GM23338 (cell line): ENCODE data around the gene ANP32E. TPM values are rescaled to one million over a fixed set of nuclear protein-coding genes. Genes with fewer than 3 reads are reported as not detected.

Experiments
- ATAC-seq: fragments of 200-7000 bp; cut with Tn5 transposase; 3 replicates; pipeline ENCODE4 v1.9.1; 2020
- DNase-seq: peaks from one replicate; pipeline ENCODE4 v3.0.0-alpha.2; 2015; ENCODE audit warnings: low spot score
- H2AFZ ChIP-seq: fragments of 200-600 bp; sonication (generic); 2 replicates; pipeline ENCODE4 v1.8.0; 2016; ENCODE audit warnings: antibody characterized with exemption, mild to moderate bottlenecking, moderate library complexity
- H3F3A ChIP-seq: fragments of 200-600 bp; sonication (generic); replicated peaks from 2 replicates; pipeline ENCODE4 v1.8.0; 2017; ENCODE audit warnings: antibody characterized with exemption, mixed run types, low read depth
- H3K27ac ChIP-seq: fragments of 200-600 bp; sonication (generic); 2 replicates; pipeline ENCODE4 v1.6.1; 2016; ENCODE audit warnings: low read depth
- H3K27me3 ChIP-seq: fragments of 200-600 bp; sonication (generic); 2 replicates; pipeline ENCODE4 v1.8.0; 2016; ENCODE audit warnings: mild to moderate bottlenecking, mixed run types, moderate library complexity; ENCODE audit not compliant: insufficient read depth
- H3K36me3 ChIP-seq: fragments of 200-600 bp; sonication (generic); 2 replicates; pipeline ENCODE4 v1.8.0; 2016; ENCODE audit warnings: mild to moderate bottlenecking; ENCODE audit not compliant: insufficient read depth
- H3K4me1 ChIP-seq: fragments of 200-600 bp; sonication (generic); 2 replicates; pipeline ENCODE4 v1.8.0; 2016; ENCODE audit warnings: mild to moderate bottlenecking, moderate library complexity; ENCODE audit not compliant: insufficient read depth
- H3K4me2 ChIP-seq: fragments of 200-600 bp; sonication (generic); 2 replicates; pipeline ENCODE4 v1.7.1; 2017; ENCODE audit warnings: mixed run types
- H3K4me3 ChIP-seq: fragments of 200-600 bp; sonication (generic); 2 replicates; pipeline ENCODE4 v1.6.1; 2016; ENCODE audit warnings: mixed run types
- H3K79me2 ChIP-seq: fragments of 200-600 bp; sonication (generic); replicated peaks from 2 replicates; pipeline ENCODE4 v1.8.0; 2017; ENCODE audit warnings: mild to moderate bottlenecking; ENCODE audit not compliant: insufficient read depth
- H3K9me2 ChIP-seq: fragments of 200-600 bp; sonication (generic); 2 replicates; pipeline ENCODE4 v1.8.0; 2017; ENCODE audit not compliant: insufficient read depth
- H4K20me1 ChIP-seq: fragments of 200-600 bp; sonication (generic); replicated peaks from 2 replicates; pipeline ENCODE4 v1.8.0; 2017; ENCODE audit warnings: mild to moderate bottlenecking; ENCODE audit not compliant: insufficient read depth
- H3K27ac Mint-ChIP-seq: 2 replicates; pipeline ENCODE4 v1.8.0; 2020; ENCODE audit warnings: inconsistent platforms, mild to moderate bottlenecking, moderate library complexity, mixed read lengths
- H3K27me3 Mint-ChIP-seq: 3 replicates; pipeline ENCODE4 v1.8.0; 2022; ENCODE audit warnings: low read depth, mild to moderate bottlenecking, moderate library complexity, mixed read lengths, inconsistent platforms; ENCODE audit not compliant: insufficient read depth, poor library complexity
- H3K36me3 Mint-ChIP-seq: 3 replicates; pipeline ENCODE4 v1.8.0; 2021; ENCODE audit warnings: low read depth, mild to moderate bottlenecking, inconsistent platforms, moderate library complexity, mixed read lengths
- H3K4me1 Mint-ChIP-seq: 3 replicates; pipeline ENCODE4 v1.8.0; 2020; ENCODE audit warnings: mild to moderate bottlenecking, inconsistent platforms, mixed read lengths
- H3K4me3 Mint-ChIP-seq: 3 replicates; pipeline ENCODE4 v1.8.0; 2021; ENCODE audit warnings: moderate library complexity, mild to moderate bottlenecking, inconsistent platforms, mixed read lengths
- H3K9me3 Mint-ChIP-seq: 3 replicates; pipeline ENCODE4 v1.8.0; 2020; ENCODE audit warnings: moderate library complexity, mild to moderate bottlenecking, inconsistent platforms, mixed read lengths
- CREB1 ChIP-seq: fragments of 250-450 bp; sonication (Bioruptor Pico); IDR thresholded peaks from 2 replicates; pipeline ENCODE4 v1.5.0; 2020; ENCODE audit warnings: low read depth, mild to moderate bottlenecking, moderate library complexity
- EZH2 ChIP-seq: fragments of 200-600 bp; sonication (generic); IDR thresholded peaks from one replicate; pipeline ENCODE4 v1.8.0; 2017; ENCODE audit warnings: antibody characterized with exemption, mild to moderate bottlenecking, low read depth; ENCODE audit not compliant: unreplicated experiment
- EZH2phosphoT487 ChIP-seq: fragments of 200-600 bp; sonication (generic); IDR thresholded peaks from one replicate; pipeline ENCODE4 v1.8.1; 2018; ENCODE audit warnings: antibody characterized with exemption; ENCODE audit not compliant: unreplicated experiment
- JUNB ChIP-seq: IDR thresholded peaks from one replicate; pipeline ENCODE4 v1.6.1; 2016; ENCODE audit warnings: antibody characterized with exemption; ENCODE audit not compliant: unreplicated experiment
- NANOG ChIP-seq: IDR thresholded peaks from 2 replicates; pipeline ENCODE4 v1.6.1; 2016; ENCODE audit warnings: antibody characterized with exemption, borderline replicate concordance
- POLR2AphosphoS5 ChIP-seq: IDR thresholded peaks from 2 replicates; pipeline ENCODE4 v1.6.1; 2016; ENCODE audit warnings: antibody characterized with exemption, low read depth
- STAT1 ChIP-seq: IDR thresholded peaks from one replicate; pipeline ENCODE4 v1.6.1; 2016; ENCODE audit warnings: antibody characterized with exemption; ENCODE audit not compliant: unreplicated experiment
- ZNF114 ChIP-seq: fragments of 250-450 bp; sonication (Bioruptor Pico); IDR thresholded peaks from 2 replicates; pipeline ENCODE4 v1.5.0; 2020; ENCODE audit warnings: mild to moderate bottlenecking, moderate library complexity
- ZNF331 ChIP-seq: fragments of 250-450 bp; sonication (Bioruptor Pico); IDR thresholded peaks from 2 replicates; pipeline ENCODE4 v1.5.0; 2020; ENCODE audit warnings: low read depth, mild to moderate bottlenecking, moderate library complexity
- polyA plus RNA-seq: library from polyadenylated mRNA; unstranded; fragments of >200 nt; fragmentation: Nextera tagmentation; extraction: Ambion mirVana; gene quantifications from 2 replicates; pipeline ENCODE4 v1.2.1, GENCODE V29; 2016
- total RNA-seq: library from RNA; depleted of rRNA; stranded (reverse); fragments of >200 nt; shearing (Covaris generic); gene quantifications from 2 replicates; pipeline ENCODE4 v1.2.3, GENCODE V29; 2014
- TF ChIP-seq, protein P1 (sequence below): IDR thresholded peaks from one replicate; pipeline ENCODE4 v1.6.1; 2018; ENCODE audit warnings: antibody characterized with exemption; ENCODE audit not compliant: unreplicated experiment
- TF ChIP-seq, protein P2 (sequence below): IDR thresholded peaks from 2 replicates; pipeline ENCODE4 v1.6.1; 2016; ENCODE audit warnings: antibody characterized with exemption
- TF ChIP-seq, protein P3 (sequence below), 2 experiments: fragments of 200-600 bp in 1 of 2; sonication (generic) in 1 of 2; conservative IDR thresholded peaks; 2 replicates each; pipeline versions ENCODE4 v1.5.1 to v1.6.1; 2016 to 2017; ENCODE audit warnings: antibody characterized with exemption in 2 of 2, low read depth in 2 of 2, mild to moderate bottlenecking in 2 of 2, moderate library complexity in 1 of 2
- TF ChIP-seq, protein P4 (sequence below): fragments of 250-450 bp; sonication (Bioruptor Pico); IDR thresholded peaks from 2 replicates; pipeline ENCODE4 v1.5.0; 2020; ENCODE audit warnings: mild to moderate bottlenecking, moderate library complexity

The ANP32E gene
- total and polyA plus RNA-seq, 2 experiments from 2014 or later, result 88.6 to 257 TPM

DNA sequence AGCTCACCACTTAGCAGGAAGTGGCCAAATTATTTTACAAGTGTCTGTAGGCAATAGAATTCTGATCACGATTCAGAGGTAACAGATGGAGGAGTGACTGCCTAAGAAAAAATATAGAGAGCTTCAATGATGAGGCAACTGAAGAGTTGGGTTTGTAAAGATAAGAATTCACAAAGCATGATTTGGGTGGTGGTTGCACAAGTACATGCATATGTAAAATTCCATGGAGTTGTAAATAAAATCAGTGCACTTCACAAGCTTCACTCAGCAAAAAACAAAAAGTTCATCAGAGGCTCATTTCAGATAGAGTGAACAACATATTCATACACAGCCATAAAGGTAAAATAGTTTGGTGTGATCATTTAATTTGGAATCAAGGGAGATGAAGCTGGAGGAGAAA, 10.9 kb downstream of the ANP32E start:
- DNase-seq (no peak), ATAC-seq (no peak)
- H2AFZ ChIP-seq, result no peak overlapping the region
- no peak overlapping the region for H3K4me2 ChIP-seq
- H3K27me3 Mint-ChIP-seq, result no peaks in the 10 kb centered on the region
- peaks cover 21% of the 10 kb centered on the region; the same call in 1 of the 2 replicates for H3F3A ChIP-seq
- no peaks in the 10 kb centered on the region for H3K4me1 Mint-ChIP-seq
- H3K4me1 ChIP-seq, result no peaks in the 10 kb centered on the region
- H3K79me2 ChIP-seq, result peaks cover 14% of the 10 kb centered on the region
- no peaks in the 10 kb centered on the region for H3K9me3 Mint-ChIP-seq
- peaks cover 50% of the 10 kb centered on the region for H3K36me3 ChIP-seq
- H3K4me3 Mint-ChIP-seq, result no peak overlapping the region; the same call in 2 of the 3 replicates
- no peaks in the 10 kb centered on the region; the same call in 1 of the 2 replicates for H4K20me1 ChIP-seq
- H3K4me3 ChIP-seq, result no peak overlapping the region
- peaks cover 80% of the 10 kb centered on the region for H3K36me3 Mint-ChIP-seq
- H3K27ac ChIP-seq, result no peak overlapping the region
- no peaks in the 10 kb centered on the region for H3K27me3 ChIP-seq
- no peaks in the 10 kb centered on the region for H3K9me2 ChIP-seq
- TF ChIP-seq, protein P1, sequence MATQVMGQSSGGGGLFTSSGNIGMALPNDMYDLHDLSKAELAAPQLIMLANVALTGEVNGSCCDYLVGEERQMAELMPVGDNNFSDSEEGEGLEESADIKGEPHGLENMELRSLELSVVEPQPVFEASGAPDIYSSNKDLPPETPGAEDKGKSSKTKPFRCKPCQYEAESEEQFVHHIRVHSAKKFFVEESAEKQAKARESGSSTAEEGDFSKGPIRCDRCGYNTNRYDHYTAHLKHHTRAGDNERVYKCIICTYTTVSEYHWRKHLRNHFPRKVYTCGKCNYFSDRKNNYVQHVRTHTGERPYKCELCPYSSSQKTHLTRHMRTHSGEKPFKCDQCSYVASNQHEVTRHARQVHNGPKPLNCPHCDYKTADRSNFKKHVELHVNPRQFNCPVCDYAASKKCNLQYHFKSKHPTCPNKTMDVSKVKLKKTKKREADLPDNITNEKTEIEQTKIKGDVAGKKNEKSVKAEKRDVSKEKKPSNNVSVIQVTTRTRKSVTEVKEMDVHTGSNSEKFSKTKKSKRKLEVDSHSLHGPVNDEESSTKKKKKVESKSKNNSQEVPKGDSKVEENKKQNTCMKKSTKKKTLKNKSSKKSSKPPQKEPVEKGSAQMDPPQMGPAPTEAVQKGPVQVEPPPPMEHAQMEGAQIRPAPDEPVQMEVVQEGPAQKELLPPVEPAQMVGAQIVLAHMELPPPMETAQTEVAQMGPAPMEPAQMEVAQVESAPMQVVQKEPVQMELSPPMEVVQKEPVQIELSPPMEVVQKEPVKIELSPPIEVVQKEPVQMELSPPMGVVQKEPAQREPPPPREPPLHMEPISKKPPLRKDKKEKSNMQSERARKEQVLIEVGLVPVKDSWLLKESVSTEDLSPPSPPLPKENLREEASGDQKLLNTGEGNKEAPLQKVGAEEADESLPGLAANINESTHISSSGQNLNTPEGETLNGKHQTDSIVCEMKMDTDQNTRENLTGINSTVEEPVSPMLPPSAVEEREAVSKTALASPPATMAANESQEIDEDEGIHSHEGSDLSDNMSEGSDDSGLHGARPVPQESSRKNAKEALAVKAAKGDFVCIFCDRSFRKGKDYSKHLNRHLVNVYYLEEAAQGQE, result no peak
- TF ChIP-seq, protein P2, sequence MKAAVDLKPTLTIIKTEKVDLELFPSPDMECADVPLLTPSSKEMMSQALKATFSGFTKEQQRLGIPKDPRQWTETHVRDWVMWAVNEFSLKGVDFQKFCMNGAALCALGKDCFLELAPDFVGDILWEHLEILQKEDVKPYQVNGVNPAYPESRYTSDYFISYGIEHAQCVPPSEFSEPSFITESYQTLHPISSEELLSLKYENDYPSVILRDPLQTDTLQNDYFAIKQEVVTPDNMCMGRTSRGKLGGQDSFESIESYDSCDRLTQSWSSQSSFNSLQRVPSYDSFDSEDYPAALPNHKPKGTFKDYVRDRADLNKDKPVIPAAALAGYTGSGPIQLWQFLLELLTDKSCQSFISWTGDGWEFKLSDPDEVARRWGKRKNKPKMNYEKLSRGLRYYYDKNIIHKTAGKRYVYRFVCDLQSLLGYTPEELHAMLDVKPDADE, result no peak
- TF ChIP-seq ZNF114 (no peak), POLR2AphosphoS5 (no peak), EZH2phosphoT487 (no peak), JUNB (no peak), CREB1 (CRISPR knock-in tag) (no peak), ZNF331 (no peak), STAT1 (no peak), EZH2 (no peak), NANOG (no peak)
- TF ChIP-seq, protein P3, sequence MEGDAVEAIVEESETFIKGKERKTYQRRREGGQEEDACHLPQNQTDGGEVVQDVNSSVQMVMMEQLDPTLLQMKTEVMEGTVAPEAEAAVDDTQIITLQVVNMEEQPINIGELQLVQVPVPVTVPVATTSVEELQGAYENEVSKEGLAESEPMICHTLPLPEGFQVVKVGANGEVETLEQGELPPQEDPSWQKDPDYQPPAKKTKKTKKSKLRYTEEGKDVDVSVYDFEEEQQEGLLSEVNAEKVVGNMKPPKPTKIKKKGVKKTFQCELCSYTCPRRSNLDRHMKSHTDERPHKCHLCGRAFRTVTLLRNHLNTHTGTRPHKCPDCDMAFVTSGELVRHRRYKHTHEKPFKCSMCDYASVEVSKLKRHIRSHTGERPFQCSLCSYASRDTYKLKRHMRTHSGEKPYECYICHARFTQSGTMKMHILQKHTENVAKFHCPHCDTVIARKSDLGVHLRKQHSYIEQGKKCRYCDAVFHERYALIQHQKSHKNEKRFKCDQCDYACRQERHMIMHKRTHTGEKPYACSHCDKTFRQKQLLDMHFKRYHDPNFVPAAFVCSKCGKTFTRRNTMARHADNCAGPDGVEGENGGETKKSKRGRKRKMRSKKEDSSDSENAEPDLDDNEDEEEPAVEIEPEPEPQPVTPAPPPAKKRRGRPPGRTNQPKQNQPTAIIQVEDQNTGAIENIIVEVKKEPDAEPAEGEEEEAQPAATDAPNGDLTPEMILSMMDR (conservative IDR thresholded peaks at IDR 0.05; ENCODE audit: low read depth in 2 of 2), result no peak
- TF ChIP-seq, protein P4, sequence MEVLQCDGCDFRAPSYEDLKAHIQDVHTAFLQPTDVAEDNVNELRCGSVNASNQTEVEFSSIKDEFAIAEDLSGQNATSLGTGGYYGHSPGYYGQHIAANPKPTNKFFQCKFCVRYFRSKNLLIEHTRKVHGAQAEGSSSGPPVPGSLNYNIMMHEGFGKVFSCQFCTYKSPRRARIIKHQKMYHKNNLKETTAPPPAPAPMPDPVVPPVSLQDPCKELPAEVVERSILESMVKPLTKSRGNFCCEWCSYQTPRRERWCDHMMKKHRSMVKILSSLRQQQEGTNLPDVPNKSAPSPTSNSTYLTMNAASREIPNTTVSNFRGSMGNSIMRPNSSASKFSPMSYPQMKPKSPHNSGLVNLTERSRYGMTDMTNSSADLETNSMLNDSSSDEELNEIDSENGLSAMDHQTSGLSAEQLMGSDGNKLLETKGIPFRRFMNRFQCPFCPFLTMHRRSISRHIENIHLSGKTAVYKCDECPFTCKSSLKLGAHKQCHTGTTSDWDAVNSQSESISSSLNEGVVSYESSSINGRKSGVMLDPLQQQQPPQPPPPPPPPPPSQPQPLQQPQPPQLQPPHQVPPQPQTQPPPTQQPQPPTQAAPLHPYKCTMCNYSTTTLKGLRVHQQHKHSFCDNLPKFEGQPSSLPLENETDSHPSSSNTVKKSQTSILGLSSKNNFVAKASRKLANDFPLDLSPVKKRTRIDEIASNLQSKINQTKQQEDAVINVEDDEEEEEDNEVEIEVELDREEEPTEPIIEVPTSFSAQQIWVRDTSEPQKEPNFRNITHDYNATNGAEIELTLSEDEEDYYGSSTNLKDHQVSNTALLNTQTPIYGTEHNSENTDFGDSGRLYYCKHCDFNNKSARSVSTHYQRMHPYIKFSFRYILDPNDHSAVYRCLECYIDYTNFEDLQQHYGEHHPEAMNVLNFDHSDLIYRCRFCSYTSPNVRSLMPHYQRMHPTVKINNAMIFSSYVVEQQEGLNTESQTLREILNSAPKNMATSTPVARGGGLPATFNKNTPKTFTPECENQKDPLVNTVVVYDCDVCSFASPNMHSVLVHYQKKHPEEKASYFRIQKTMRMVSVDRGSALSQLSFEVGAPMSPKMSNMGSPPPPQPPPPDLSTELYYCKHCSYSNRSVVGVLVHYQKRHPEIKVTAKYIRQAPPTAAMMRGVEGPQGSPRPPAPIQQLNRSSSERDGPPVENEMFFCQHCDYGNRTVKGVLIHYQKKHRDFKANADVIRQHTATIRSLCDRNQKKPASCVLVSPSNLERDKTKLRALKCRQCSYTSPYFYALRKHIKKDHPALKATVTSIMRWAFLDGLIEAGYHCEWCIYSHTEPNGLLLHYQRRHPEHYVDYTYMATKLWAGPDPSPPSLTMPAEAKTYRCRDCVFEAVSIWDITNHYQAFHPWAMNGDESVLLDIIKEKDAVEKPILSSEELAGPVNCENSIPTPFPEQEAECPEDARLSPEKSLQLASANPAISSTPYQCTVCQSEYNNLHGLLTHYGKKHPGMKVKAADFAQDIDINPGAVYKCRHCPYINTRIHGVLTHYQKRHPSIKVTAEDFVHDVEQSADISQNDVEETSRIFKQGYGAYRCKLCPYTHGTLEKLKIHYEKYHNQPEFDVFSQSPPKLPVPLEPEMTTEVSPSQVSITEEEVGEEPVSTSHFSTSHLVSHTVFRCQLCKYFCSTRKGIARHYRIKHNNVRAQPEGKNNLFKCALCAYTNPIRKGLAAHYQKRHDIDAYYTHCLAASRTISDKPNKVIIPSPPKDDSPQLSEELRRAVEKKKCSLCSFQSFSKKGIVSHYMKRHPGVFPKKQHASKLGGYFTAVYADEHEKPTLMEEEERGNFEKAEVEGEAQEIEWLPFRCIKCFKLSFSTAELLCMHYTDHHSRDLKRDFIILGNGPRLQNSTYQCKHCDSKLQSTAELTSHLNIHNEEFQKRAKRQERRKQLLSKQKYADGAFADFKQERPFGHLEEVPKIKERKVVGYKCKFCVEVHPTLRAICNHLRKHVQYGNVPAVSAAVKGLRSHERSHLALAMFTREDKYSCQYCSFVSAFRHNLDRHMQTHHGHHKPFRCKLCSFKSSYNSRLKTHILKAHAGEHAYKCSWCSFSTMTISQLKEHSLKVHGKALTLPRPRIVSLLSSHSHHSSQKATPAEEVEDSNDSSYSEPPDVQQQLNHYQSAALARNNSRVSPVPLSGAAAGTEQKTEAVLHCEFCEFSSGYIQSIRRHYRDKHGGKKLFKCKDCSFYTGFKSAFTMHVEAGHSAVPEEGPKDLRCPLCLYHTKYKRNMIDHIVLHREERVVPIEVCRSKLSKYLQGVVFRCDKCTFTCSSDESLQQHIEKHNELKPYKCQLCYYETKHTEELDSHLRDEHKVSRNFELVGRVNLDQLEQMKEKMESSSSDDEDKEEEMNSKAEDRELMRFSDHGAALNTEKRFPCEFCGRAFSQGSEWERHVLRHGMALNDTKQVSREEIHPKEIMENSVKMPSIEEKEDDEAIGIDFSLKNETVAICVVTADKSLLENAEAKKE (CRISPR knock-in tag), result no peak
- H3K27ac Mint-ChIP-seq, result no peak overlapping the region
